Measurements from ENCODE around the gene FAR2.
"Not testable (repeated sequence)": the region's sequence is repeated elsewhere in the genome, so short reads cannot be mapped to it uniquely, and the experiment has no call there.

The FAR2 gene

GRCh38 chr12:29155079-29155478 is 6.0 kb downstream of the FAR2 start:
- DNase-seq: no peak

GRCh38 chr12:29157486-29157946 is 8.4 kb downstream of the FAR2 start:
- no peak for DNase-seq

GRCh38 chr12:29158115-29158763 is 9.2 kb downstream of the FAR2 start:
- DNase-seq: no peak

- no peak for DNase-seq
Observed at GRCh38 chr12:29159661-29160060, 10.6 kb downstream of the FAR2 start.

- no peak for DNase-seq
Observed at GRCh38 chr12:29160230-29160629, 11.2 kb downstream of the FAR2 start.

GRCh38 chr12:29163146-29163545 is 14.1 kb downstream of the FAR2 start:
- no peak for DNase-seq

- DNase-seq: no peak
Observed at GRCh38 chr12:29164477-29165393, 15.7 kb downstream of the FAR2 start.

- DNase-seq: no peak
Observed at GRCh38 chr12:29167445-29167844, 18.4 kb downstream of the FAR2 start.

GRCh38 chr12:29167988-29168387 is 18.9 kb downstream of the FAR2 start:
- no peak for DNase-seq

GRCh38 chr12:29169978-29170377 is 20.9 kb downstream of the FAR2 start:
- DNase-seq: not testable (repeated sequence)

- DNase-seq: not testable (repeated sequence)
Observed at GRCh38 chr12:29170478-29171084, 21.5 kb downstream of the FAR2 start.

GRCh38 chr12:29171421-29172258 is 22.6 kb downstream of the FAR2 start:
- no peak for DNase-seq

GRCh38 chr12:29176941-29177340 is 27.9 kb downstream of the FAR2 start:
- DNase-seq: no peak

- DNase-seq: not testable (repeated sequence)
Observed at GRCh38 chr12:29182247-29182646, 33.2 kb downstream of the FAR2 start.

GRCh38 chr12:29187756-29188155 is 38.7 kb downstream of the FAR2 start:
- DNase-seq: no peak

- DNase-seq: no peak
Observed at GRCh38 chr12:29191267-29191850, 42.3 kb downstream of the FAR2 start.

GRCh38 chr12:29198901-29199300 is 49.8 kb downstream of the FAR2 start:
- DNase-seq: no peak

GRCh38 chr12:29200586-29200985 is 51.5 kb downstream of the FAR2 start:
- no peak for DNase-seq

- DNase-seq: no peak
Observed at GRCh38 chr12:29201296-29201695, 52.2 kb downstream of the FAR2 start.

GRCh38 chr12:29201746-29202145 is 52.7 kb downstream of the FAR2 start:
- DNase-seq: no peak

GRCh38 chr12:29204521-29204920 is 55.4 kb downstream of the FAR2 start:
- no peak for DNase-seq

GRCh38 chr12:29207120-29207519 is 58.0 kb downstream of the FAR2 start:
- no peak for DNase-seq

All from activated gamma-delta T cell treated with Interleukin-2 at 50 U/mL for 16 hours (primary cell).